Body of pancreas (tissue), 4 donors: Measurements from ENCODE around the gene ABCC8. TPM values are rescaled to one million over a fixed set of nuclear protein-coding genes. Genes with fewer than 3 reads are reported as not detected.
A peak's percentile ranks its signal among the peaks of the same experiment; 100 is the strongest.

ENCODE experiments used
- ATAC-seq: fragments of 150-250 bp; one replicate; pipeline ENCODE4 v1.9.1; 2016
- DNase-seq, 4 donors: peaks; one replicate each; pipeline ENCODE4 v3.0.0-alpha.2; 2019
- H3K27ac ChIP-seq, 4 donors: fragments of 200-600 bp; sonication (generic); 1 replicate in 3 of 4; 2 replicates in 1 of 4; pipeline versions ENCODE4 v1.5.1 to v1.6.1; 2016 to 2019; ENCODE audit warnings: mild to moderate bottlenecking in 1 of 4, mixed read lengths in 1 of 4, moderate library complexity in 1 of 4
- H3K27me3 ChIP-seq, 2 donors: fragments of 200-600 bp; sonication (generic); one replicate each; pipeline ENCODE4 v1.6.0; 2016; ENCODE audit warnings: mild to moderate bottlenecking in 1 of 2
- H3K36me3 ChIP-seq, 2 donors: fragments of 200-600 bp; sonication (generic); replicated peaks in 1 of 2; 2 replicates each; pipeline ENCODE4 v1.5.1; 2016; ENCODE audit warnings: low read depth in 2 of 2; ENCODE audit not compliant: insufficient read depth in 1 of 2
- H3K4me1 ChIP-seq: fragments of 200-600 bp; sonication (generic); one replicate; pipeline ENCODE4 v1.6.0; 2016
- H3K4me3 ChIP-seq, 2 donors: fragments of 200-600 bp; sonication (generic); 1 replicate in 1 of 2; 2 replicates in 1 of 2; pipeline ENCODE4 v1.5.1; 2016 to 2019
- H3K9me3 ChIP-seq, 3 donors: fragments of 200-600 bp; sonication (generic); 1 replicate in 2 of 3; 2 replicates in 1 of 3; pipeline ENCODE4 v1.5.1; 2016
- CTCF ChIP-seq, 7 experiments: fragments of 450-650 bp in 4 of 7; fragments of 200-600 bp in 3 of 7; sonication (generic) in 3 of 7; IDR thresholded peaks; one replicate each; pipeline ENCODE4 v1.5.1; 2016 to 2019; ENCODE audit warnings: antibody characterized with exemption in 7 of 7
- POLR2A ChIP-seq, 3 donors: fragments of 450-650 bp; IDR thresholded peaks; one replicate each; pipeline ENCODE4 v1.6.1; 2016; ENCODE audit warnings: antibody characterized with exemption in 3 of 3, mild to moderate bottlenecking in 2 of 3
- WGBS, 2 donors: methylation state at CpG; one replicate each; pipeline ENCODE4 v1.1.5; 2017; 5-methylcytosine and 5-hydroxymethylcytosine counted together
- intact Hi-C: fragments of 100-400 bp; cut with DNase I; formaldehyde crosslinking; loops from one replicate; pipeline ENCODE4 v1.15.1; 2023
- total RNA-seq, 2 donors: library from RNA; depleted of rRNA; stranded (reverse); fragments of >200 nt; gene quantifications; one replicate each; pipeline ENCODE4 v1.1.0, GENCODE V29; 2016

Gene ABCC8
- total RNA-seq: 10 to 100 TPM; 42.5 to 87.0 TPM

- H3K4me3 ChIP-seq: no peak within 1 kb of the TSS
- peaks cover 10% of the 10 kb centered on the region for H3K4me1 ChIP-seq
- no peak within 1 kb of the TSS for H3K27ac ChIP-seq
- H3K9me3 ChIP-seq: no peaks in the 10 kb centered on the region
- intact Hi-C loops: no loop called here
- WGBS, 2 donors: 2 to 3% methylated on average over 42 to 65 of the region's 80 CpGs
- ATAC-seq: peak; percentile 55
- H3K36me3 ChIP-seq: no peaks in the 10 kb centered on the region
- no peak for TF ChIP-seq CTCF (IDR thresholded peaks at IDR 0.05)
- TF ChIP-seq POLR2A (IDR thresholded peaks at IDR 0.05): peak in 1 of 3 donors; percentile 17
- DNase-seq: peak in 1 of 4 donors; percentile 33
- H3K27me3 ChIP-seq: peaks cover 0 to 7% of the 10 kb centered on the region in 2 donors
Observed at GRCh38 chr11:17476317-17477083, at the start of gene ABCC8. Gene ABCC8 (minus strand): TSS chr11:17476845. CDS start chr11:17476776, 69 bp downstream.

- Histone ChIP-seq H3K9me3 (no peaks in the 10 kb centered on the region), H3K4me1 (no peaks in the 10 kb centered on the region), H3K27ac (no peak overlapping the region), H3K27me3 (no peaks in the 10 kb centered on the region), H3K36me3 (no peaks in the 10 kb centered on the region), H3K4me3 (no peak overlapping the region)
- WGBS, 2 donors: 89 to 90% methylated on average over 9 to 13 of the region's 13 CpGs
- DNase-seq (no peak), ATAC-seq (no peak)
- no peak for TF ChIP-seq POLR2A (IDR thresholded peaks at IDR 0.05)
- TF ChIP-seq CTCF (IDR thresholded peaks at IDR 0.05): no peak
- intact Hi-C loops: no loop called here
Observed at GRCh38 chr11:17526326-17526725, 49.7 kb upstream of the ABCC8 start.

- Histone ChIP-seq H3K27me3 (no peaks in the 10 kb centered on the region), H3K9me3 (no peaks in the 10 kb centered on the region), H3K36me3 (no peaks in the 10 kb centered on the region), H3K4me1 (no peaks in the 10 kb centered on the region), H3K27ac (no peak overlapping the region), H3K4me3 (no peak overlapping the region)
- TF ChIP-seq CTCF (IDR thresholded peaks at IDR 0.05) (no peak), POLR2A (IDR thresholded peaks at IDR 0.05) (no peak)
- WGBS, 2 donors: 51 to 56% methylated on average over 4 of the region's 4 CpGs
- ATAC-seq (no peak), DNase-seq (no peak)
- intact Hi-C loops: no loop called here
Observed at GRCh38 chr11:17525570-17525969, 48.9 kb upstream of the ABCC8 start.

GRCh38 chr11:17524221-17524620, 47.6 kb upstream of the ABCC8 start:
- Histone ChIP-seq H3K4me3 (no peak overlapping the region), H3K27me3 (no peaks in the 10 kb centered on the region), H3K9me3 (no peaks in the 10 kb centered on the region), H3K4me1 (no peaks in the 10 kb centered on the region), H3K27ac (no peak overlapping the region), H3K36me3 (no peaks in the 10 kb centered on the region)
- 91 to 100% methylated on average over 4 to 9 of the region's 9 CpGs for WGBS, 2 donors
- DNase-seq (no peak), ATAC-seq (no peak)
- TF ChIP-seq CTCF (IDR thresholded peaks at IDR 0.05): no peak
- no peak for TF ChIP-seq POLR2A (IDR thresholded peaks at IDR 0.05)
- intact Hi-C loops: no loop called here

GRCh38 chr11:17522655-17523054, 46.0 kb upstream of the ABCC8 start:
- H3K4me3 ChIP-seq: no peak overlapping the region
- TF ChIP-seq CTCF (IDR thresholded peaks at IDR 0.05): no peak
- no peak overlapping the region for H3K27ac ChIP-seq
- ATAC-seq: no peak
- intact Hi-C loops: no loop called here
- no peaks in the 10 kb centered on the region for H3K27me3 ChIP-seq
- 71 to 86% methylated on average over 8 to 17 of the region's 17 CpGs for WGBS, 2 donors
- H3K36me3 ChIP-seq: no peaks in the 10 kb centered on the region
- H3K4me1 ChIP-seq: no peaks in the 10 kb centered on the region
- no peaks in the 10 kb centered on the region for H3K9me3 ChIP-seq
- DNase-seq: no peak
